DMS53 treated with DMSO at 0.1 percent for 48 hours (cell line): Measurements from ENCODE around the gene HSD3B7.
A peak's percentile ranks its signal among the peaks of the same experiment; 100 is the strongest.
"Not testable (repeated sequence)": the region's sequence is repeated elsewhere in the genome, so short reads cannot be mapped to it uniquely, and the experiment has no call there.

ENCODE experiments used
- DNase-seq: peaks from one replicate; lab custom pipeline; 2025; ENCODE audit not compliant: unreplicated experiment; lab: John Stamatoyannopoulos, UW

Gene HSD3B7

DNA sequence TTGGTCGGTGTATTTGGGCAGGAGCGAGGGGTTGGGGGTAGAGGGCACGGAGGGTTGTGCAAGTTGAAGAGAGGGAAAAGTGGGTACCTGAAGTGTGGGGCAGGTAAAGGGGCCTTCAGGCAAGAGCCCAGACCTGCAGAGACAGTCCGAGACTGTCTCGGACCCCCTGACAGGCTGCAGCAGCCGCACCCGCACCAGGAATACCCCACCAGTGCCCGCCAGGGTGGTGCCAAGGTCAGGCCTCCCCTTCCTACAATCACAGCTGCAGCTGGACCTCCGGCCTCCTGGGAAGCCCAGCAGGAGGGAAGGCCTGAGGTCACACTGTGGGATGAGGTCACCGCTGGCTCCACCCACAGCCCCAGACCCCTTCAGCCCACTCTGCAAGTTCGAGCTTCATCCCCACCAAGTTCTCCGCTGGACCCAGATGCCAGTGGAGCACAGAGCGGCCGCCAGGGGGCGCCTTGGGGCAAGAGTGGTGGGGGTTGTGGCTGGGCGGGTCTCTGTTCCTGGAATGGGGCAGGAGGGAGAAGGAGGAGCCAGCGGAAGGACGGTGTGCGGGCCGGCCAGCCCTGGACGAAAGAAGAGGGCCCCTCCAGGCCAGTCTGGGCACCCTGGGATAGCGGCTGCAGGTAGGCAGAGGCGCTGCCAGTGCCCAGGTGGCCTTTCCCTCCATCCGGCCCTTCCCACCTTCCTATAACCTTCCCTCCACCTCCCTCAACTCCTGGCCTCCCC lies at the start of gene HSD3B7:
HSD3B7 (plus strand) TSS at position 539 of the 732 bp plus-strand sequence. CDS start 452 bp downstream, outside the sequence.
- peak; percentile 58 for DNase-seq

DNA sequence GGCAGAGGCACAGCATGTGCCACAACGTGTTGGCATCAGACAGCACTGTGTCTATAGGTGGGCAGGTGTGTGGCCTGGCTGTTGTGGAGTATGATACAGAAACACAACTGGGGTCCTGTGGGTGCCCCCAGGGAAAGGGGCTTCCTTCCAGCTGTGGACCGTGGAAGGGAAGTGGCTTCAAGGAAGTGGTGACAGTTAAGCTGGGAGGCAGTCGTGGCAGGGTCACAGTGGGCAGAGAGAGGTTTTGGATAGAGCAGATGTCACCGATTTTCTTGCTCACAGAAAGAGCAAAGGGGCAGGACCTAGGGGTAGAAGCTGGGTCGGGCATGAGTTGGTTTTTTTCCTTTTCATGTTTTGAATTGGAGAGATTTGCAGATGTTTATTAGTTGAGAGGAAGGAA lies 47.3 kb upstream of the HSD3B7 start:
- no peak for DNase-seq

DNA sequence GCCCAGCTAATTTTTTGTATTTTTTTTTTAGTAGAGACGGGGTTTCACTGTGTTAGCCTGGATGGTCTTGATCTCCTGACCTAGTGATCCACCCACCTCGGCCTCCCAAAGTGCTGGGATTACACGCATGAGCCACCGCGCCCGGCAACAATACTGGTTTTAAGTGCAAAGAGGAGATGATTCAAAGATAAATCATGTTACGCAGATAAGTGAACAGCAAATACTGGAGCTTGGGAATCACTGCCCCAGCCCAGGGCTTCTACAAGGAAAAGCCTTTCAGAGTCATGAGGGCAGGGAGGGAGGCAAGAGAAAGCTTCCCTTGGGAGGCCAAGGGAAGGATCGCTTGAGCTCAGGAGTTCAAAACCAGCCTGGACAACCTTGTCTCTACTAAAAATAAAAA lies 45.4 kb upstream of the HSD3B7 start:
- not testable (repeated sequence) for DNase-seq

GRCh38 chr16:30941600-30942425 lies 43.2 kb upstream of the HSD3B7 start:
- peak; percentile 69 for DNase-seq

GRCh38 chr16:30942426-30942806 lies 42.6 kb upstream of the HSD3B7 start:
- DNase-seq: peak; percentile 50

GRCh38 chr16:30944352-30944751 lies 40.7 kb upstream of the HSD3B7 start:
- no peak for DNase-seq

GRCh38 chr16:30946671-30947540 lies 38.1 kb upstream of the HSD3B7 start:
- no peak for DNase-seq

DNA sequence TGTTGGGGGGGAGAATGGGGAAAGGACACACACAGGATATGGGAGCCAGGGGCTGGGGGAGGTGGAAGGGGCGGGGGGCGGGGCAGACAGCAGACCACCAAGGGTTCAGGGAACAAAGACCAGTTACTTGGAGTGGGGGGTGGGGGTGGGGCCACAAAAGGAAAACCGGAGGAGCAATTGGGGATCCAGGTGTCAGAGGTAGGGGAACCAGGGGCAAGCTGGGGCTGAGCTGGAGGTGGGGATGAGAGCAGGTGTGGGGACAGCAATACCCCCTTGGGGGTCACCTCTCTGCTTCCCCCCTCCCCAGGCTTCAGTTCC lies 37.5 kb upstream of the HSD3B7 start:
- no peak for DNase-seq

DNA sequence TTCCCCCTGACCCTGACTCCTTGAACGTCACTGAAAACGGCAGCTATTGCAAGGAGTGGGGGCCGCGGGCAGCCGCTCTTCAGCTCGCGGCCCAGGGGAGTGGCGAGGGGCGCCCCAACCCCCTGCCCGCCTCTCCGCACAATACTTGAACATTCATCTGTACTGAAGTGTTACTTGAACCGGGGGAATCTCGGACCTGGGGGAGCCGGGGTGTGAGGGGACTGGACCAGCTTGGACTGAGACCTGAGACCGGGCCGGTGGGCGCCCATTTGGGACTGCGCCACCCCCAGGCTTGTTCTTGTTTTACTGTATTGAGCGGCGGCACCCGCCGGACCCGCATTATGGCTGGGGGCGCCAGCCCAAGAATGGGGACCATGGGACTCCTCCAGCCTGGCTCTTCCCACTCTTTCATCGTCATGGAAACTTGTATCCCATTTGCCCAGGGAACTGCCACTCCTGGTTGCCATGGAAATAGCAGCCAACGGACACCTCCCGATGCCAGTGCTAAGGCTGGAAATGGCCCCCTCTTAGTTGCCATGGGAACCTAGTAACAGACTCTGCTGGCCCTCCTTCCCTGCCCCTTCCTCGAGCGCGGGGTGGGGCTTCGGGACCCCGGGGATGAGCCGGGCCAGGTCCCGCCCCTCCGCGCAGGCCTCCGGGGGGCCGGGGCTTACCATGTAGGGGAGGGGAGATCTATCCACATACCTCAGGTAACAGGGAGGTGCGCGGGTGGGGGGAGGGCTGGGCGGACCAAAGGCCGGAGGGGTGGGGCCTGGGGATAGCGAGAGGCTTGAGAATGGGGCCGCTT lies 36.9 kb upstream of the HSD3B7 start:
- DNase-seq: peak; percentile 82

DNA sequence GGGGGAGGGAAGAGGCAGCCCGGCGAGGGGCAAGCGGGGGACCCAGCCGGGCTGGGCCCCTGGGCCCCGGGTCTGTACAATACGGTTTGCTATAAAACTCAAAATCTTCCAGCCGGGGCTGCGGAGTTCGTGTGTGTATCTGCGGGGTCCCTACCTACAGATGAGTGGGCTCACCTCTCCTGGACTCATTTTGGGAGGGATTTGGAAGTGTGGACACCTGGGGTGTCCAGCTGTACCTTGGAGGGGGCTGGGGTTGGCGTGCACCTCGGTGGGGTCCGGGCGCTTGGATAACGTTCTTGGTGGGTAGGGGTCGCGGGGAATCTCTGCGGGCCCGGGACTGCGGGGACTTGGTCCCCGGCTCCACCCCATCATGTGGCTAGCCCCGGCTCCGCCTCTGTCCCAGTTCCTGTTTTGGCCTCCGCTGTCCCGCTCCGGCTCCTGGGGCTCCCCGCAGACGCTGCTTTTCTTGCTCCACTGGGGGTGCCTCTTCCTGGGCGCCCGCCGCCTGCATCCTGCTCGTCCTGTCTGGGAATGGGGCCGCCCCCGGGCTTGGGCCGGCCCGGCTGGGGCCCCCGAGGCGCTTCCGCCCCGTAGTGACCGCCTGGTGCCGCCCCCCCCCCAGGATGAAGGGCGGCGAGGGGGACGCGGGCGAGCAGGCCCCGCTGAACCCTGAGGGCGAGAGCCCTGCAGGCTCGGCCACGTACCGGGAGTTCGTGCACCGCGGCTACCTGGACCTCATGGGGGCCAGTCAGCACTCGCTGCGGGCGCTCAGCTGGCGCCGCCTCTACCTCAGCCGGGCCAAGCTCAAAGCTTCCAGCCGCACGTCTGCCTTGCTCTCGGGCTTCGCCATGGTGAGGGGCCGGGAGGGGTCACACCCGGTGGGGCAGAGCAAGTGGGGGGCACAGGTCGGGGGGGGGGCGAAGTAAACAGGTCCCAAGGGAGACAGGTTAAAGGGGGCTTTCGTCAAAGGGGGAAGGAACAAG lies 36.0 kb upstream of the HSD3B7 start, which contains the start of gene ORAI3:
ORAI3 (plus strand) TSS at position 402 of the 983 bp plus-strand sequence; CDS start at position 624, 222 bp downstream.
- peak; percentile 38 for DNase-seq

GRCh38 chr16:30949650-30950515 lies 35.1 kb upstream of the HSD3B7 start:
- DNase-seq: peak; percentile 37

DNA sequence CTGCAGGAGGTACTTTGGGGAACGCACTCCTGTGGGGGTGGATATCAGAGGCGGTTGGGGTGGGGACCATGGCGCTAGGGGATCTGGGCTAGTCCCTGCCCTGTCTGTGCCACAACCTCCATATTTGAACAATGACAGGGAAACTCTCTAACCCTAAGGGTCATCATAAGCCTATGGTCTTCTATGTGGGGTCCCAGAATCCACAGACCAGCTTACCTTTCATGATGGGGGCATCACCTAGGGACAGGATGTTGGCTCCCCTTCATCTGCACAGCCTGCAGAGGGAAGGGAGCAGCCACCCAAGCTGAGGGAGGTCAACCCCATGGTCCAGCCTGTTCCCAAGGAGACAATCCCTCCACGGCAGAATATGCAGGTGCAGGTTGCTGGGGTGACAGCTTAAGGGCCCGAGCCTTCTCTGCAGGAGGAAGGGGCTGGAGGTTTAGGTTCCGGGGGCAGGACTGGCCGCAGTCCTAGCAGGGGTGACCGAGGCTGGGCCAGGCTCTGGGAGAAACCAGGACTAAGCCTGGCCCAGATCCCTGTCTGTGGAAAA lies 34.4 kb upstream of the HSD3B7 start:
- no peak for DNase-seq

GRCh38 chr16:30951193-30951592 lies 33.8 kb upstream of the HSD3B7 start:
- DNase-seq: no peak

DNA sequence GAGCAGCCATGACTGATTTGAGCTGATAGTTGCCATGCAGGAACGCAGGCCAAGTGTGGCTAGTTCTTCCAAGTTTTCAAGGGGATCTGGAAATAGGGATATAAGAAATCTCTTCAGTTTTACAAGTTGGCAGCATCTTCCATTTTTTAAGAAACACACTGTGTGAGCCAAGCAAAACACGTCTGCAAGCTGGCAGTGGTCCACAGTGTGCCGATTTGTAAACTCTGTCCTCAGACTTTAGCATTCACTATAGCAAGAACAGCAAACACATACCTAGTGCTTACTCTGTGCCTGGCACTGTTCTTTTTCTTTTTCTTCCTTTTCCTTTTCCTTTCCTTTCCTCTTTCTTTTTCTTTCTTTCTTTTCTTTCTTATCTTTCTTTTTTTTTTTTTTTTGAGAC lies 33.3 kb upstream of the HSD3B7 start:
- no peak for DNase-seq

GRCh38 chr16:30953111-30953510 lies 31.9 kb upstream of the HSD3B7 start:
- no peak for DNase-seq

- DNase-seq: peak; percentile 7
Observed at GRCh38 chr16:30953511-30954124, 31.4 kb upstream of the HSD3B7 start.

- DNase-seq: no peak
Observed at GRCh38 chr16:30954993-30955392, 30.0 kb upstream of the HSD3B7 start.
